ENCODE data around the gene SYNDIG1.

The SYNDIG1 gene

GRCh38 chr20:24664266-24664986 lies 195.0 kb downstream of the SYNDIG1 start:
- DNase-seq = no peak

GRCh38 chr20:24665196-24665595 lies 195.8 kb downstream of the SYNDIG1 start:
- DNase-seq = no peak

GRCh38 chr20:24665741-24666191 lies 196.3 kb downstream of the SYNDIG1 start:
- no peak for DNase-seq

- DNase-seq = no peak
Observed at GRCh38 chr20:24667689-24668383, 198.4 kb downstream of the SYNDIG1 start.

GRCh38 chr20:24668384-24668702 lies 198.9 kb downstream of the SYNDIG1 start:
- DNase-seq = no peak

- DNase-seq = no peak
Observed at GRCh38 chr20:24668791-24669190, 199.4 kb downstream of the SYNDIG1 start.

GRCh38 chr20:24669701-24670100 lies 200.3 kb downstream of the SYNDIG1 start:
- DNase-seq = no peak

GRCh38 chr20:24670341-24670872 lies 201.0 kb downstream of the SYNDIG1 start:
- no peak for DNase-seq

- DNase-seq = no peak
Observed at GRCh38 chr20:24670981-24671380, 201.6 kb downstream of the SYNDIG1 start.

GRCh38 chr20:24672181-24672880 lies 202.9 kb downstream of the SYNDIG1 start:
- DNase-seq = no peak

GRCh38 chr20:24672886-24673677 lies 203.7 kb downstream of the SYNDIG1 start:
- no peak for DNase-seq

GRCh38 chr20:24673678-24674570 lies 204.5 kb downstream of the SYNDIG1 start:
- no peak for DNase-seq

GRCh38 chr20:24674921-24675605 lies 205.6 kb downstream of the SYNDIG1 start:
- no peak for DNase-seq

- no peak for DNase-seq
Observed at GRCh38 chr20:24675651-24676352, 206.4 kb downstream of the SYNDIG1 start.

- no peak for DNase-seq
Observed at GRCh38 chr20:24676353-24676977, 207.0 kb downstream of the SYNDIG1 start.

- no peak for DNase-seq
Observed at GRCh38 chr20:24676978-24677370, 207.5 kb downstream of the SYNDIG1 start.

GRCh38 chr20:24677626-24678315 lies 208.3 kb downstream of the SYNDIG1 start:
- no peak for DNase-seq

GRCh38 chr20:24678351-24679106 lies 209.1 kb downstream of the SYNDIG1 start:
- DNase-seq = no peak
